ENCODE results near the gene PLEKHG4B.
"Not testable (repeated sequence)": the region's sequence is repeated elsewhere in the genome, so short reads cannot be mapped to it uniquely, and the experiment has no call there.

The PLEKHG4B gene

GRCh38 chr5:155651-156410, 63.9 kb downstream of the PLEKHG4B start:
- no peak for DNase-seq (ENCODE audit: low spot score)

- DNase-seq (ENCODE audit: low spot score) = no peak
Observed at GRCh38 chr5:156411-157072, 64.6 kb downstream of the PLEKHG4B start.

- DNase-seq (ENCODE audit: low spot score) = no peak
Observed at GRCh38 chr5:157126-157715, 65.3 kb downstream of the PLEKHG4B start.

- DNase-seq (ENCODE audit: low spot score) = no peak
Observed at GRCh38 chr5:157801-158200, 65.8 kb downstream of the PLEKHG4B start.

GRCh38 chr5:158807-159447, 67.0 kb downstream of the PLEKHG4B start:
- no peak for DNase-seq (ENCODE audit: low spot score)

- DNase-seq (ENCODE audit: low spot score) = no peak
Observed at GRCh38 chr5:159448-160172, 67.6 kb downstream of the PLEKHG4B start.

- peak; percentile 21 for DNase-seq (ENCODE audit: low spot score)
Observed at GRCh38 chr5:160173-160510, 68.2 kb downstream of the PLEKHG4B start.

- no peak for DNase-seq (ENCODE audit: low spot score)
Observed at GRCh38 chr5:160921-161802, 69.2 kb downstream of the PLEKHG4B start.

- DNase-seq (ENCODE audit: low spot score) = no peak
Observed at GRCh38 chr5:161803-162110, 69.8 kb downstream of the PLEKHG4B start.

- no peak for DNase-seq (ENCODE audit: low spot score)
Observed at GRCh38 chr5:162190-162564, 70.2 kb downstream of the PLEKHG4B start.

- DNase-seq (ENCODE audit: low spot score) = no peak
Observed at GRCh38 chr5:162565-163337, 70.8 kb downstream of the PLEKHG4B start.

- DNase-seq (ENCODE audit: low spot score) = no peak
Observed at GRCh38 chr5:163338-163620, 71.3 kb downstream of the PLEKHG4B start.

- DNase-seq (ENCODE audit: low spot score) = no peak
Observed at GRCh38 chr5:163841-164240, 71.9 kb downstream of the PLEKHG4B start.

- DNase-seq (ENCODE audit: low spot score) = no peak
Observed at GRCh38 chr5:164244-164643, 72.3 kb downstream of the PLEKHG4B start.

- DNase-seq (ENCODE audit: low spot score) = not testable (repeated sequence)
Observed at GRCh38 chr5:164783-165182, 72.8 kb downstream of the PLEKHG4B start.

- no peak for DNase-seq (ENCODE audit: low spot score)
Observed at GRCh38 chr5:166441-167372, 74.7 kb downstream of the PLEKHG4B start.

- DNase-seq (ENCODE audit: low spot score) = no peak
Observed at GRCh38 chr5:167511-167910, 75.5 kb downstream of the PLEKHG4B start.

- no peak for DNase-seq (ENCODE audit: low spot score)
Observed at GRCh38 chr5:167982-168660, 76.2 kb downstream of the PLEKHG4B start.

- DNase-seq (ENCODE audit: low spot score) = no peak
Observed at GRCh38 chr5:169071-169727, 77.2 kb downstream of the PLEKHG4B start.

All from Ammon's horn (tissue), 1 donor.